NCI-H774 (cell line): ENCODE measurements around the gene KRTAP10-5.
"Not testable (repeated sequence)": the region's sequence is repeated elsewhere in the genome, so short reads cannot be mapped to it uniquely, and the experiment has no call there.

ENCODE experiments used
- DNase-seq: peaks from one replicate; lab custom pipeline; 2025; lab: John Stamatoyannopoulos, UW

Gene KRTAP10-5

GRCh38 chr21:44590897-44591800, 10.7 kb upstream of the KRTAP10-5 start:
- not testable (repeated sequence) for DNase-seq

GRCh38 chr21:44590311-44590721, 9.9 kb upstream of the KRTAP10-5 start:
- DNase-seq, result no peak

- no peak for DNase-seq
Observed at GRCh38 chr21:44589586-44590305, 9.3 kb upstream of the KRTAP10-5 start.

GRCh38 chr21:44589094-44589493, 8.7 kb upstream of the KRTAP10-5 start:
- DNase-seq, result no peak

GRCh38 chr21:44585892-44586291, 5.5 kb upstream of the KRTAP10-5 start:
- DNase-seq, result no peak

- DNase-seq, result no peak
Observed at GRCh38 chr21:44583800-44584147, 3.4 kb upstream of the KRTAP10-5 start.

GRCh38 chr21:44583089-44583799, 2.8 kb upstream of the KRTAP10-5 start:
- DNase-seq, result no peak

GRCh38 chr21:44582055-44582454, 1.7 kb upstream of the KRTAP10-5 start:
- DNase-seq, result no peak

- no peak for DNase-seq
Observed at GRCh38 chr21:44581158-44581557, 754 bp upstream of the KRTAP10-5 start.

- no peak for DNase-seq
Observed at GRCh38 chr21:44579833-44580144, 615 bp downstream of the KRTAP10-5 start.

GRCh38 chr21:44579056-44579832, 1.2 kb downstream of the KRTAP10-5 start:
- DNase-seq, result no peak

- DNase-seq, result no peak
Observed at GRCh38 chr21:44578371-44579055, 1.9 kb downstream of the KRTAP10-5 start.

- no peak for DNase-seq
Observed at GRCh38 chr21:44576025-44576420, 4.4 kb downstream of the KRTAP10-5 start.

- DNase-seq, result no peak
Observed at GRCh38 chr21:44575307-44576024, 4.9 kb downstream of the KRTAP10-5 start.

- no peak for DNase-seq
Observed at GRCh38 chr21:44574457-44575306, 5.7 kb downstream of the KRTAP10-5 start.

GRCh38 chr21:44573630-44574456, 6.6 kb downstream of the KRTAP10-5 start, which contains the start of gene KRTAP10-4:
TSS of gene KRTAP10-4 (plus strand) at chr21:44573729. CDS start at chr21:44573759, 30 bp downstream.
- not testable (repeated sequence) for DNase-seq

- DNase-seq, result no peak
Observed at GRCh38 chr21:44572959-44573583, 7.3 kb downstream of the KRTAP10-5 start.
